MM.1S (cell line): ENCODE measurements around the gene NPAS4.
A peak's percentile ranks its signal among the peaks of the same experiment; 100 is the strongest.

ENCODE experiments used
- DNase-seq: peaks from one replicate; pipeline ENCODE4 v3.0.0-alpha.2; 2015
- H2AFZ ChIP-seq: fragments of 300-600 bp; sonication (generic); 2 replicates; pipeline ENCODE4 v1.6.0; 2016; ENCODE audit warnings: antibody characterized with exemption, low read length
- H3F3A ChIP-seq: fragments of 300-600 bp; sonication (generic); 2 replicates; pipeline ENCODE4 v1.6.1; 2016; ENCODE audit warnings: mild to moderate bottlenecking, antibody characterized with exemption, low read length, moderate library complexity, mixed read lengths; ENCODE audit not compliant: insufficient read depth
- H3K27ac ChIP-seq: fragments of 300-600 bp; sonication (generic); 2 replicates; pipeline ENCODE4 v1.5.1; 2016; ENCODE audit warnings: mild to moderate bottlenecking, low read length
- H3K27me3 ChIP-seq: fragments of 300-600 bp; sonication (generic); replicated peaks from 2 replicates; pipeline ENCODE4 v1.6.0; 2016; ENCODE audit warnings: low read length; ENCODE audit not compliant: insufficient read depth
- H3K36me3 ChIP-seq: fragments of 300-600 bp; sonication (generic); replicated peaks from 2 replicates; pipeline ENCODE4 v1.6.1; 2016; ENCODE audit warnings: mild to moderate bottlenecking, low read length, mixed read lengths; ENCODE audit not compliant: insufficient read depth
- H3K4me1 ChIP-seq: fragments of 300-600 bp; sonication (generic); 2 replicates; pipeline ENCODE4 v1.6.1; 2016; ENCODE audit warnings: low read length, mixed read lengths
- H3K4me2 ChIP-seq: fragments of 300-600 bp; sonication (generic); 2 replicates; pipeline ENCODE4 v1.6.0; 2016; ENCODE audit warnings: low read depth, low read length
- H3K4me3 ChIP-seq: fragments of 300-600 bp; sonication (generic); 2 replicates; pipeline ENCODE4 v1.5.1; 2016; ENCODE audit warnings: low read length, mixed read lengths
- H3K79me2 ChIP-seq: fragments of 300-600 bp; sonication (generic); 2 replicates; pipeline ENCODE4 v1.6.1; 2016; ENCODE audit warnings: mixed run types, low read length, mixed read lengths
- H3K9ac ChIP-seq: fragments of 300-600 bp; sonication (generic); 2 replicates; pipeline ENCODE4 v1.6.1; 2016; ENCODE audit warnings: low read length, mixed read lengths
- H3K9me2 ChIP-seq: fragments of 300-600 bp; sonication (generic); replicated peaks from 2 replicates; pipeline ENCODE4 v1.6.1; 2016; ENCODE audit warnings: mild to moderate bottlenecking, low read length, mixed read lengths; ENCODE audit not compliant: insufficient read depth
- H3K9me3 ChIP-seq: fragments of 300-600 bp; sonication (generic); replicated peaks from 2 replicates; pipeline ENCODE4 v1.6.1; 2016; ENCODE audit warnings: mild to moderate bottlenecking, low read length, mixed read lengths; ENCODE audit not compliant: insufficient read depth
- H4K20me1 ChIP-seq: fragments of 300-600 bp; sonication (generic); 2 replicates; pipeline ENCODE4 v1.6.1; 2016; ENCODE audit warnings: mild to moderate bottlenecking, low read length, moderate library complexity, mixed read lengths; ENCODE audit not compliant: insufficient read depth
- EZH2 ChIP-seq: fragments of 300-600 bp; sonication (generic); optimal IDR thresholded peaks from 2 replicates; pipeline ENCODE3; 2017; ENCODE audit warnings: low read depth, mild to moderate bottlenecking, antibody characterized with exemption, low read length, mixed read lengths
- EZH2phosphoT487 ChIP-seq: fragments of 300-600 bp; sonication (generic); IDR thresholded peaks from 2 replicates; pipeline ENCODE4 v1.6.1; 2018; ENCODE audit warnings: antibody characterized with exemption, low read length
- TF ChIP-seq, protein P1 (sequence below): fragments of 300-600 bp; sonication (generic); IDR thresholded peaks from 2 replicates; pipeline ENCODE4 v1.5.1; 2016; ENCODE audit warnings: antibody characterized with exemption, low read length, mixed read lengths

The NPAS4 gene

DNA sequence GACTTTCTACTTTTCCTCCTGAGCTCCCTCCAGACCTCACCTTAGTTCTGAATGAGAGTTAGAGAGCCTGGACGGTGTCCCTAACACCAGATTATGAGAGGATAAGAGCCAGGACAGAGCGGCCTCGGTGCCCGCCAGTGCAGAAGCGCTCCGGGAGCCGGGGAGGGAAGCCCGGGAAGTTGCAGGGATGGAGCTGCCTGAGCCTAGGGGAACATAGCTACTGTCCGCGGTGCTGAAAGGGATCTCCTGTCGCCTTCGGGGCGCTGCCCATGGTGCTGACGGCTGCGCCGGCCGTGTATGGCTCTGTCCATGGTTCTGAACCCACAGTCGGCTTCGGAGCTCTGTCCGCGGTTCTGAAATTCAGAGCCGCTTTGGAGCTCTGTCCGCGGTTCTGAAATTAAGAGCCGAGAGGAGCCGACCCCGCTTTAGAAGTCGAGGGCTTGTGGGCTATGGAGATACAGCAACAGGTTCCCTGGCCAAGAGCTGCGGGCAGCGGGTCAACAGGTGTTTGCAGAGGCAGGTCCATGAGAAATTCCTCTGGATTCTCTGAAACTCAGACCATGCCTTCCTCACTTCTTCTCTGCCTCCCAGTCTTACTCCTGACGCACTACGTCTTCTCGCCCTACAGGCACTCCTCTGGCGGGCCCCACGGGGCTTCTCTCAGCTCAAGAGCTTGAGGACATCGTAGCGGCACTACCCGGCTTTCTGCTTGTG, 814 bp downstream of the NPAS4 start:
- H3K4me1 ChIP-seq, result no peaks in the 10 kb centered on the region
- H3K36me3 ChIP-seq, result no peaks in the 10 kb centered on the region
- DNase-seq, result peak; percentile 86
- H3K79me2 ChIP-seq, result no peaks in the 10 kb centered on the region
- no peak overlapping the region for H3K9ac ChIP-seq
- no peak overlapping the region for H2AFZ ChIP-seq
- H3K4me2 ChIP-seq, result no peak overlapping the region
- H3K9me2 ChIP-seq, result no peaks in the 10 kb centered on the region
- H4K20me1 ChIP-seq, result 0 out of 2 replicates have a peak, but pooled peaks cover 3% of the 10 kb centered on the region
- peaks cover 10% of the 10 kb centered on the region for H3F3A ChIP-seq
- TF ChIP-seq EZH2, result no peak
- TF ChIP-seq EZH2phosphoT487, result no peak
- TF ChIP-seq, protein P1, sequence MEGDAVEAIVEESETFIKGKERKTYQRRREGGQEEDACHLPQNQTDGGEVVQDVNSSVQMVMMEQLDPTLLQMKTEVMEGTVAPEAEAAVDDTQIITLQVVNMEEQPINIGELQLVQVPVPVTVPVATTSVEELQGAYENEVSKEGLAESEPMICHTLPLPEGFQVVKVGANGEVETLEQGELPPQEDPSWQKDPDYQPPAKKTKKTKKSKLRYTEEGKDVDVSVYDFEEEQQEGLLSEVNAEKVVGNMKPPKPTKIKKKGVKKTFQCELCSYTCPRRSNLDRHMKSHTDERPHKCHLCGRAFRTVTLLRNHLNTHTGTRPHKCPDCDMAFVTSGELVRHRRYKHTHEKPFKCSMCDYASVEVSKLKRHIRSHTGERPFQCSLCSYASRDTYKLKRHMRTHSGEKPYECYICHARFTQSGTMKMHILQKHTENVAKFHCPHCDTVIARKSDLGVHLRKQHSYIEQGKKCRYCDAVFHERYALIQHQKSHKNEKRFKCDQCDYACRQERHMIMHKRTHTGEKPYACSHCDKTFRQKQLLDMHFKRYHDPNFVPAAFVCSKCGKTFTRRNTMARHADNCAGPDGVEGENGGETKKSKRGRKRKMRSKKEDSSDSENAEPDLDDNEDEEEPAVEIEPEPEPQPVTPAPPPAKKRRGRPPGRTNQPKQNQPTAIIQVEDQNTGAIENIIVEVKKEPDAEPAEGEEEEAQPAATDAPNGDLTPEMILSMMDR, result no peak
- no peak overlapping the region for H3K4me3 ChIP-seq
- H3K27me3 ChIP-seq, result peaks cover 11% of the 10 kb centered on the region
- no peak overlapping the region for H3K27ac ChIP-seq
- no peaks in the 10 kb centered on the region for H3K9me3 ChIP-seq

DNA sequence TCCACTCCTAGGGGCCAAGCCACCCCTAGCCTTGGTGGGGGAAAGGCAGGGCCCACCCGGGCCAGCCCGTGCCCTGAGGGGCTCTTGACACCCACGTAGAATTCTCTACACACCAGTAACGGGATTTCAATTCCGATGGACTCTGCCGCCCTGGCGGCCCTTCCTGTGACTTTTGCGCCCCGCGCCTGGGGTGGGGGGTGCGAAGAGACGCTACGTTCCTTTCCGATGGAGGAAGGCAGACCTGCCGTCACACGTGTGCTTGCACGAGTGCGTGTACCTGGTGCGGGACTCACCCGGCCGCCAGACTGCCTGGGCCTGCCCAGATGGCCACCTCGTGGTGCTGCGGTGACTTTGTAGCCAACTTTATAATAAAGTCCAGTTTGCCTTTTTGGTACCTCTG, 5.5 kb downstream of the NPAS4 start:
- no peak overlapping the region for H3K4me3 ChIP-seq
- no peak overlapping the region for H3K4me2 ChIP-seq
- DNase-seq, result no peak
- no peak overlapping the region for H3K27ac ChIP-seq
- peaks cover 5% of the 10 kb centered on the region; the same call in 1 of the 2 replicates for H3K27me3 ChIP-seq
- H3F3A ChIP-seq, result peaks cover 8% of the 10 kb centered on the region
- TF ChIP-seq EZH2phosphoT487, result no peak
- no peak for TF ChIP-seq EZH2
- TF ChIP-seq, protein P1, result no peak
- no peaks in the 10 kb centered on the region for H3K36me3 ChIP-seq
- no peak overlapping the region for H3K9ac ChIP-seq
- 0 out of 2 replicates have a peak, but pooled peaks cover 3% of the 10 kb centered on the region for H4K20me1 ChIP-seq
- no peaks in the 10 kb centered on the region for H3K4me1 ChIP-seq
- H3K9me2 ChIP-seq, result no peaks in the 10 kb centered on the region
- H3K9me3 ChIP-seq, result no peaks in the 10 kb centered on the region
- H2AFZ ChIP-seq, result no peak overlapping the region
- no peaks in the 10 kb centered on the region for H3K79me2 ChIP-seq

DNA sequence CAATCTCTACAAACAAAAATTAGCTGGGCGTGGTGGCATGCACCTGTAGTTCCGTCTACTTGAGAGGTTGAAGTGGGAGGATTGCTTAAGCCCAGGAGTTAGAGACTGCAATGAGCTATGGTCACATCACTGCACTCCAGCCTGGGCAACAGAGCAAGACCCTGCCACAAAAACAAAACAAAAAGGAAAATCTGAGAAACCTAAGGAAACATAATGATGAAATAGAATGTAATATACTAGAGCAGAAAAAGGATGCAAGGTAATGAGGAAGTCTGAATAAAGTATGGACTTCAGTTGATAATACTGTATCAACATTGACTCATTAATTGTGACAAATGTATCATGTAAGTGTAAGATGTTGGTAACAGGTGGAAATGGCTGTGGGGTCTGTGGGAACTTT, 8.1 kb downstream of the NPAS4 start:
- Histone ChIP-seq H3K4me2 (no peak overlapping the region), H3K9ac (no peak overlapping the region), H3K27ac (no peak overlapping the region), H3K4me1 (no peaks in the 10 kb centered on the region), H2AFZ (no peak overlapping the region), H3F3A (no peaks in the 10 kb centered on the region), H3K9me2 (no peaks in the 10 kb centered on the region), H3K9me3 (no peaks in the 10 kb centered on the region), H3K27me3 (peaks cover 5% of the 10 kb centered on the region; the same call in 1 of the 2 replicates), H3K4me3 (no peak overlapping the region), H3K79me2 (no peaks in the 10 kb centered on the region), H3K36me3 (no peaks in the 10 kb centered on the region), H4K20me1 (no peaks in the 10 kb centered on the region)
- TF ChIP-seq EZH2phosphoT487 (no peak), EZH2 (no peak)
- TF ChIP-seq, protein P1, result no peak
- no peak for DNase-seq
